ENCODE data around the gene HTD2. TPM values are rescaled to one million over a fixed set of nuclear protein-coding genes. Genes with fewer than 3 reads are reported as not detected.
A peak's percentile ranks its signal among the peaks of the same experiment; 100 is the strongest.

Gene HTD2
- total RNA-seq, 1 experiment from 2014 or later, result 7.9 TPM

- H3K27ac ChIP-seq (ENCODE audit: low read length), result no peak overlapping the region
- no peaks in the 10 kb centered on the region for H3K27me3 ChIP-seq (ENCODE audit: control insufficient read depth, insufficient read depth, low read length)
- DNase-seq (ENCODE audit: low read depth, low spot score), result no peak
- no peaks in the 10 kb centered on the region for H3K9me3 ChIP-seq (ENCODE audit: control insufficient read depth, insufficient read depth, low read depth, low read length)
- H3K36me3 ChIP-seq (ENCODE audit: control insufficient read depth, insufficient read depth, low read length), result no peaks in the 10 kb centered on the region
- no TSS peak for BruUV-seq (replicated peaks)
- ChIA-PET POLR2A (interaction anchor here (0.6 kb wide), 1 partner anchor 86 kb away, joined by 3 read pairs; the partner anchor contains the start of gene PDHB), CTCF (no interaction called here)
- no peak for TF ChIP-seq SIN3A (IDR thresholded peaks at IDR 0.05; ENCODE audit: borderline replicate concordance, insufficient read depth, low read depth, low read length)
- no peak for TF ChIP-seq TCF7L2 (IDR thresholded peaks at IDR 0.05; ENCODE audit: low read depth, low read length)
- TF ChIP-seq POLR2AphosphoS5 (IDR thresholded peaks at IDR 0.05; ENCODE audit: low read depth, low read length), result no peak
- TF ChIP-seq CTCF (IDR thresholded peaks at IDR 0.05), result no peak
- TF ChIP-seq, protein P1, sequence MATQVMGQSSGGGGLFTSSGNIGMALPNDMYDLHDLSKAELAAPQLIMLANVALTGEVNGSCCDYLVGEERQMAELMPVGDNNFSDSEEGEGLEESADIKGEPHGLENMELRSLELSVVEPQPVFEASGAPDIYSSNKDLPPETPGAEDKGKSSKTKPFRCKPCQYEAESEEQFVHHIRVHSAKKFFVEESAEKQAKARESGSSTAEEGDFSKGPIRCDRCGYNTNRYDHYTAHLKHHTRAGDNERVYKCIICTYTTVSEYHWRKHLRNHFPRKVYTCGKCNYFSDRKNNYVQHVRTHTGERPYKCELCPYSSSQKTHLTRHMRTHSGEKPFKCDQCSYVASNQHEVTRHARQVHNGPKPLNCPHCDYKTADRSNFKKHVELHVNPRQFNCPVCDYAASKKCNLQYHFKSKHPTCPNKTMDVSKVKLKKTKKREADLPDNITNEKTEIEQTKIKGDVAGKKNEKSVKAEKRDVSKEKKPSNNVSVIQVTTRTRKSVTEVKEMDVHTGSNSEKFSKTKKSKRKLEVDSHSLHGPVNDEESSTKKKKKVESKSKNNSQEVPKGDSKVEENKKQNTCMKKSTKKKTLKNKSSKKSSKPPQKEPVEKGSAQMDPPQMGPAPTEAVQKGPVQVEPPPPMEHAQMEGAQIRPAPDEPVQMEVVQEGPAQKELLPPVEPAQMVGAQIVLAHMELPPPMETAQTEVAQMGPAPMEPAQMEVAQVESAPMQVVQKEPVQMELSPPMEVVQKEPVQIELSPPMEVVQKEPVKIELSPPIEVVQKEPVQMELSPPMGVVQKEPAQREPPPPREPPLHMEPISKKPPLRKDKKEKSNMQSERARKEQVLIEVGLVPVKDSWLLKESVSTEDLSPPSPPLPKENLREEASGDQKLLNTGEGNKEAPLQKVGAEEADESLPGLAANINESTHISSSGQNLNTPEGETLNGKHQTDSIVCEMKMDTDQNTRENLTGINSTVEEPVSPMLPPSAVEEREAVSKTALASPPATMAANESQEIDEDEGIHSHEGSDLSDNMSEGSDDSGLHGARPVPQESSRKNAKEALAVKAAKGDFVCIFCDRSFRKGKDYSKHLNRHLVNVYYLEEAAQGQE (IDR thresholded peaks at IDR 0.05; ENCODE audit: insufficient read depth in 1 of 2, low read depth in 2 of 2, low read length in 1 of 2), result no peak
- no peak for ATAC-seq
- intact Hi-C loops (cut with micrococcal nuclease; ENCODE audit: unreplicated experiment) (no loop called here), in situ Hi-C loops (cut with HindIII; ENCODE audit: low pct_unique_long_range_greater_than_20kb, low sequenced_read_pairs) (no loop called here)
- H3K4me1 ChIP-seq (ENCODE audit: control insufficient read depth, insufficient read depth, low read length), result no peaks in the 10 kb centered on the region
- H3K4me3 ChIP-seq (ENCODE audit: low read depth in 2 of 2, low read length in 2 of 2), result no peak overlapping the region
Measured at GRCh38 chr3:58347984-58348383, 41.7 kb downstream of the HTD2 start.

GRCh38 chr3:58349792-58350626, 43.7 kb downstream of the HTD2 start:
- Histone ChIP-seq H3K27me3 (ENCODE audit: control insufficient read depth, insufficient read depth, low read length) (no peaks in the 10 kb centered on the region), H3K4me3 (ENCODE audit: low read depth in 2 of 2, low read length in 2 of 2) (no peak overlapping the region), H3K36me3 (ENCODE audit: control insufficient read depth, insufficient read depth, low read length) (no peaks in the 10 kb centered on the region), H3K4me1 (ENCODE audit: control insufficient read depth, insufficient read depth, low read length) (no peaks in the 10 kb centered on the region), H3K9me3 (ENCODE audit: control insufficient read depth, insufficient read depth, low read depth, low read length) (no peaks in the 10 kb centered on the region), H3K27ac (ENCODE audit: low read length) (no peak overlapping the region)
- peak; percentile 33 for ATAC-seq
- no TSS peak for BruUV-seq (replicated peaks)
- ChIA-PET CTCF (no interaction called here), POLR2A (no interaction called here)
- TF ChIP-seq SIN3A (IDR thresholded peaks at IDR 0.05; ENCODE audit: borderline replicate concordance, insufficient read depth, low read depth, low read length) (no peak), POLR2AphosphoS5 (IDR thresholded peaks at IDR 0.05; ENCODE audit: low read depth, low read length) (no peak), TCF7L2 (IDR thresholded peaks at IDR 0.05; ENCODE audit: low read depth, low read length) (no peak), CTCF (IDR thresholded peaks at IDR 0.05) (no peak)
- TF ChIP-seq, protein P1 (IDR thresholded peaks at IDR 0.05; ENCODE audit: insufficient read depth in 1 of 2, low read depth in 2 of 2, low read length in 1 of 2), result no peak
- in situ Hi-C loops (cut with HindIII; ENCODE audit: low pct_unique_long_range_greater_than_20kb, low sequenced_read_pairs) (no loop called here), intact Hi-C loops (cut with micrococcal nuclease; ENCODE audit: unreplicated experiment) (no loop called here)
- DNase-seq (ENCODE audit: low read depth, low spot score), result no peak

All from Panc1 (cell line).